ENCODE results near the gene ECI2.

- no peak for TF ChIP-seq CTCF (IDR thresholded peaks at IDR 0.05)
- TF ChIP-seq POLR2A (IDR thresholded peaks at IDR 0.05): no peak
Observed at GRCh38 chr6:4115741-4116140, 19.6 kb downstream of the ECI2 start.

Measured in esophagus squamous epithelium (tissue), 4 donors.